GM12878 (cell line): ENCODE results near the gene RNASE13. TPM values are rescaled to one million over a fixed set of nuclear protein-coding genes. Genes with fewer than 3 reads are reported as not detected.

Experiments used
- ATAC-seq: fragments of 200-7000 bp; cut with Tn5 transposase; 3 replicates; pipeline ENCODE4 v1.9.1; 2020; ENCODE audit warnings: mild to moderate bottlenecking, moderate library complexity
- BruUV-seq: library from RNA; stranded (reverse); fragments of 400-500 nt; replicated peaks from 2 replicates; lab custom pipeline; 2021; lab: Mats Ljungman, UMichigan
- CTCF ChIA-PET: fragments of 300-600 bp; sonication (Branson Sonifier 250); formaldehyde crosslinking; extraction: SDS; loops from one replicate; lab custom pipeline; 2021; ENCODE audit warnings: inconsistent platforms; lab: Yijun Ruan, JAX
- POLR2A ChIA-PET: fragments of 350-600 bp; formaldehyde crosslinking; extraction: SDS; loops from one replicate; lab custom pipeline; 2021; ENCODE audit warnings: inconsistent platforms; lab: Charles Lee
- RAD21 ChIA-PET: fragments of 300-600 bp; sonication (Branson Sonifier 250); formaldehyde crosslinking; loops from one replicate; lab custom pipeline; 2023; ENCODE audit warnings: antibody characterized with exemption; ENCODE audit not compliant: unreplicated experiment; lab: Charles Lee
- SMC1A ChIA-PET: fragments of 300-600 bp; sonication (Branson Sonifier 250); formaldehyde crosslinking; loops from one replicate; lab custom pipeline; 2023; ENCODE audit not compliant: unreplicated experiment, uncharacterized antibody; lab: Charles Lee
- DNase-seq: peaks from one replicate; pipeline ENCODE4 v3.0.0-alpha.2; 2011; ENCODE audit warnings: low read depth, low spot score
- FAIRE-seq: peaks from 3 replicates; lab custom pipeline; 2011; peaks lifted over from hg19 to GRCh38; lab: Jason Lieb, UNC
- H2AFZ ChIP-seq: 2 replicates; pipeline ENCODE4 v1.6.0; 2011; ENCODE audit warnings: low read depth, low read length, control low read depth; ENCODE audit not compliant: control insufficient read depth
- H3K27ac ChIP-seq: 2 replicates; pipeline ENCODE4 v1.5.1; 2011; ENCODE audit warnings: control low read depth; ENCODE audit not compliant: control insufficient read depth, insufficient read depth
- H3K27me3 ChIP-seq, 2 experiments: replicated peaks in 1 of 2; 2 replicates each; pipeline versions ENCODE4 v1.6.0 to v1.6.1; 2011; ENCODE audit warnings: low read length in 1 of 2; ENCODE audit not compliant: control insufficient read depth in 2 of 2, insufficient read depth in 2 of 2
- H3K36me3 ChIP-seq, 2 experiments: 2 replicates each; pipeline ENCODE4 v1.5.1; 2011; ENCODE audit warnings: low read length in 1 of 2; ENCODE audit not compliant: control insufficient read depth in 2 of 2, insufficient read depth in 2 of 2
- H3K4me1 ChIP-seq: 2 replicates; pipeline ENCODE4 v1.6.1; 2011; ENCODE audit warnings: mild to moderate bottlenecking, low read length, moderate library complexity, mixed read lengths; ENCODE audit not compliant: control insufficient read depth, insufficient read depth
- H3K4me2 ChIP-seq: 2 replicates; pipeline ENCODE4 v1.6.0; 2011; ENCODE audit warnings: control low read depth; ENCODE audit not compliant: control insufficient read depth, insufficient read depth
- H3K4me3 ChIP-seq: fragments of 200-600 bp; sonication (generic); 2 replicates; pipeline ENCODE4 v1.5.1; 2016
- H3K79me2 ChIP-seq: 2 replicates; pipeline ENCODE4 v1.6.0; 2011; ENCODE audit warnings: low read length; ENCODE audit not compliant: control insufficient read depth, insufficient read depth
- H3K9ac ChIP-seq: 2 replicates; pipeline ENCODE4 v1.8.0; 2011; ENCODE audit warnings: low read length, control low read depth, mixed read lengths; ENCODE audit not compliant: control insufficient read depth, insufficient read depth
- H3K9me3 ChIP-seq: replicated peaks from 3 replicates; pipeline ENCODE4 v1.5.1; 2011; ENCODE audit warnings: mild to moderate bottlenecking, low read length; ENCODE audit not compliant: control insufficient read depth, insufficient read depth
- H4K20me1 ChIP-seq: 2 replicates; pipeline ENCODE4 v1.6.0; 2011; ENCODE audit not compliant: control insufficient read depth, insufficient read depth
- ATF3 ChIP-seq: IDR thresholded peaks from 2 replicates; pipeline ENCODE4 v1.6.1; 2011; ENCODE audit warnings: low read depth, mild to moderate bottlenecking, low read length, moderate library complexity, borderline replicate concordance; ENCODE audit errors: extremely low read depth
- ATF7 ChIP-seq: fragments of 450-650 bp; IDR thresholded peaks from 2 replicates; pipeline ENCODE4 v1.6.1; 2016; ENCODE audit warnings: low read depth, mild to moderate bottlenecking
- CREM ChIP-seq: IDR thresholded peaks from 2 replicates; pipeline ENCODE4 v1.6.1; 2014; ENCODE audit warnings: antibody characterized with exemption, low read depth
- E4F1 ChIP-seq: fragments of 450-650 bp; IDR thresholded peaks from 2 replicates; pipeline ENCODE4 v1.6.1; 2018; ENCODE audit warnings: borderline replicate concordance, mild to moderate bottlenecking; ENCODE audit not compliant: partially characterized antibody
- HDGF ChIP-seq: fragments of 450-650 bp; IDR thresholded peaks from 2 replicates; pipeline ENCODE4 v1.6.1; 2016; ENCODE audit warnings: antibody characterized with exemption
- MTA2 ChIP-seq: fragments of 450-650 bp; IDR thresholded peaks from 2 replicates; pipeline ENCODE4 v1.6.1; 2016; ENCODE audit warnings: low read depth, mild to moderate bottlenecking, moderate library complexity
- MTA3 ChIP-seq: IDR thresholded peaks from 2 replicates; pipeline ENCODE4 v1.6.1; 2012; ENCODE audit warnings: low read length, inconsistent platforms, borderline replicate concordance
- MYB ChIP-seq: fragments of 150-350 bp; IDR thresholded peaks from 2 replicates; pipeline ENCODE4 v1.6.1; 2014; ENCODE audit warnings: mild to moderate bottlenecking, low read depth, low read length, borderline replicate concordance
- MYC ChIP-seq: IDR thresholded peaks from 2 replicates; pipeline ENCODE4 v1.6.1; 2011; ENCODE audit warnings: mild to moderate bottlenecking, low read length, moderate library complexity, inconsistent platforms; ENCODE audit not compliant: insufficient read depth, insufficient replicate concordance, insufficient read length, severe bottlenecking
- NFXL1 ChIP-seq: fragments of 450-650 bp; IDR thresholded peaks from 2 replicates; pipeline ENCODE4 v1.6.1; 2017; ENCODE audit warnings: antibody characterized with exemption, mild to moderate bottlenecking, borderline replicate concordance
- POLR2AphosphoS2 ChIP-seq: IDR thresholded peaks from 2 replicates; pipeline ENCODE4 v1.6.1; 2011; ENCODE audit warnings: low read depth, mild to moderate bottlenecking, low read length, improper control_type of control experiment, moderate library complexity
- SMAD5 ChIP-seq: IDR thresholded peaks from 2 replicates; pipeline ENCODE4 v1.6.1; 2016; ENCODE audit warnings: antibody characterized with exemption, low read depth
- USF1 ChIP-seq: IDR thresholded peaks from 2 replicates; pipeline ENCODE4 v1.6.1; 2011; ENCODE audit warnings: borderline replicate concordance, low read depth, mild to moderate bottlenecking, moderate library complexity, mixed read lengths, low read length; ENCODE audit not compliant: insufficient read depth; ENCODE audit errors: extremely low read length
- YY1 ChIP-seq: IDR thresholded peaks from 2 replicates; pipeline ENCODE4 v1.6.1; 2011; ENCODE audit warnings: low read depth, mild to moderate bottlenecking, low read length
- ZBTB40 ChIP-seq: fragments of 450-650 bp; IDR thresholded peaks from 2 replicates; pipeline ENCODE4 v1.6.1; 2016; ENCODE audit warnings: mild to moderate bottlenecking, moderate library complexity, borderline replicate concordance
- ZNF207 ChIP-seq: fragments of 450-650 bp; IDR thresholded peaks from 2 replicates; pipeline ENCODE4 v1.6.1; 2014; ENCODE audit warnings: antibody characterized with exemption, mild to moderate bottlenecking, borderline replicate concordance
- ZSCAN29 ChIP-seq: fragments of 450-650 bp; IDR thresholded peaks from 2 replicates; pipeline ENCODE4 v1.6.1; 2017; ENCODE audit warnings: mild to moderate bottlenecking, moderate library complexity
- WGBS: methylation state at CpG from one replicate; pipeline ENCODE4 v1.1.6; 2016; ENCODE audit warnings: low lambda C conversion rate; ENCODE audit not compliant: insufficient replicate concordance, insufficient coverage; ENCODE audit errors: missing lambda C conversion rate; 5-methylcytosine and 5-hydroxymethylcytosine counted together
- in situ Hi-C: fragments of 300-500 bp; cut with MboI; formaldehyde crosslinking; loops from 9 replicates; pipeline ENCODE4 v1.14.3; 2018; ENCODE audit warnings: mixed read lengths
- intact Hi-C: fragments of 100-400 bp; cut with micrococcal nuclease; formaldehyde crosslinking; loops from one replicate; pipeline ENCODE4 v1.14.2; 2022; ENCODE audit not compliant: unreplicated experiment
- polyA plus RNA-seq, 11 experiments: library from polyadenylated mRNA; depleted of rRNA in 4 of 11; unstranded in 6 of 11; stranded (reverse) in 5 of 11; fragments of >200 nt; fragmentation: Nextera tagmentation in 4 of 11; fragmentation: Illumina TruSeq in 1 of 11; extraction: Ambion mirVana in 4 of 11; extraction: Trizol in 1 of 11; gene quantifications; 1 replicate in 1 of 11; 2 replicates in 10 of 11; pipeline versions ENCODE4 v1.2.1 to v1.2.3, GENCODE V29; 2011 to 2016; ENCODE audit warnings: inconsistent platforms in 2 of 11, missing spikeins in 2 of 11, low read depth in 1 of 11
- total RNA-seq, 4 experiments: library from RNA; depleted of rRNA in 3 of 4; stranded (reverse); fragments of >200 nt in 3 of 4; fragmentation: Illumina TruSeq in 1 of 4; extraction: Trizol in 1 of 4; gene quantifications; 2 replicates each; pipeline versions ENCODE4 v1.2.1 to v1.2.3, GENCODE V29; 2013 to 2021

The RNASE13 gene
- total and polyA plus RNA-seq, 10 of the 15 experiments (the other 5 are each of a cell fraction or from before 2014, with no cell fraction given): not detected

- no peak for FAIRE-seq
- Histone ChIP-seq H3K27me3 (no peaks in the 10 kb centered on the region), H3K36me3 (no peaks in the 10 kb centered on the region), H3K4me3 (no peak overlapping the region), H3K27ac (no peak overlapping the region), H3K79me2 (no peaks in the 10 kb centered on the region), H4K20me1 (no peaks in the 10 kb centered on the region), H3K4me2 (no peak overlapping the region), H3K4me1 (no peaks in the 10 kb centered on the region), H3K9me3 (no peaks in the 10 kb centered on the region), H3K9ac (no peak overlapping the region), H2AFZ (no peak overlapping the region)
- no TSS peak for BruUV-seq
- ChIA-PET SMC1A (no interaction called here), RAD21 (no interaction called here), POLR2A (no interaction called here), CTCF (no interaction called here)
- WGBS: 26% methylated on average over 5 of the region's 5 CpGs
- intact Hi-C loops (no loop called here), in situ Hi-C loops (no loop called here)
- ATAC-seq: no peak
- no peak for DNase-seq
- TF ChIP-seq ZNF207 (no peak), ATF7 (no peak), NFXL1 (no peak), POLR2AphosphoS2 (no peak), SMAD5 (no peak), YY1 (no peak), ATF3 (no peak), E4F1 (no peak), CREM (no peak), USF1 (no peak), MTA2 (no peak), MYC (no peak), HDGF (no peak), ZSCAN29 (no peak), ZBTB40 (no peak), MTA3 (no peak), MYB (no peak)
These were observed 21.0 kb upstream of the RNASE13 start for GRCh38 chr14:21055432-21056117.
